Fibroblast of skin of right biceps (primary cell): ENCODE results near the gene CFAP61.
"Not testable (repeated sequence)": the region's sequence is repeated elsewhere in the genome, so short reads cannot be mapped to it uniquely, and the experiment has no call there.

ENCODE experiments used
- DNase-seq: peaks from one replicate; pipeline ENCODE4 v3.0.0-alpha.2; 2013

CFAP61 gene, protein sequence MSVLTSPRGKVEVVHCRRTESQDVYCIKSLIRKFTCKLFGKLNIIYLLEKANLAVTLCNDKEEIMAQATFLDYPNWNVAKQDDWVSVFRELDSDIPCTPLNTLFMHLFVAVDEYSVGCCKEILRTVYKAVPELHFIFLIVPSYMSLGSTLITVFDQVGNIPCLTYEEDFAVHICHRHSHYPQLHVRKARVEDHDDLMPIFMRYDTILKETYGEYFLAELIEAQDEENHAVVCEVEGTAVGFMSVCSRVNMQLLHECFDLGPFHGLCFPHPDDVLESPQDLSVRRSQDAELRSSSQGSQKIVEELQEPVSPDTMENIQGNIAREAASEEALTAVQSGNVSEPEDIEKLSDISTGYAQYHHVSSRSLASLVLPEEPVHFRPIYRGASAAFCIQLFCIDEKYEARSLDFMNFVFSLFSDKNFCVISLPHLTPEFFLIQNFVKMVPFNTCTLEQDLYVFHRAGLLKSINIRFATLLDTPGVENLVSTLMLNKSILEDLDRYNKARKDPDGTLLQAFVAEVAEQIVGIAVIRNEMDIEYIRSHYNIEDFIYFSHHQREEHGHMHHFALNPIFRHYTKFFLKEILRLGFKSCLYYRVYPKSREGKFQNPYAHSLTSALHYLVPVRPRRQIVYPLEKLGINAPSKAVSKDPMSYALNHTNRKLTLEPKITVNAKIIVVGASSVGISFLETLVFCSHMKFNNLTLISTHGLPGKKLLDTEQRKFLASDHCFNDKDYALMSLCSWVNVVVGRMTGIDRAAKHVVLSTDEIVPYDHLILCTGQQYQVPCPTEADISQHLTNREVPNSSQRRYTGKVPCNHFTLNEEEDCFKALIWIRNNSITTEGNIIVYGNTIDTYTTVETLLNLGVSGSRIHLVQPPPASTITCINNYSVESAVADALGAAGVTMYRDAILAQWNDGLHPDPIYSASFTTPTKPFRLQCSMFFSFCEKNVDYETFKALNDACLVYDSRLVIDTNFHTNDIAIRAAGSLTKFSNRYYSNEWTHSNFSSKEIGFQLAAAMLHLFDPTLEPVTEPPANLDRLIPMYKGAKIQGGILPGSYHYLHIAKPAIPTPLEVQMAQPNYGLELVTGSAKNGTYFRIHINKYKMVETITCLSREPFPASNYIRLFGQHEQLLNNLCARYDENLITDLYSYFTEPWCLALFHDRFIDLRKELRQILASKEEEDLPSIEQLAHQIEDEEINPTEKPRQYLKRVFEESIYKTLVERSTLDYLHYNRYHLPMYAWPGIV

GRCh38 chr20:20052074-20052970 is at the start of gene CFAP61, which contains the start of gene CRNKL1:
CFAP61 (plus strand) TSS chr20:20052532; CDS start chr20:20056654, 4,122 bp downstream.
CRNKL1 (minus strand) TSS chr20:20052466; CDS start chr20:20052342, 124 bp downstream.
- peak; percentile 94 for DNase-seq

DNA sequence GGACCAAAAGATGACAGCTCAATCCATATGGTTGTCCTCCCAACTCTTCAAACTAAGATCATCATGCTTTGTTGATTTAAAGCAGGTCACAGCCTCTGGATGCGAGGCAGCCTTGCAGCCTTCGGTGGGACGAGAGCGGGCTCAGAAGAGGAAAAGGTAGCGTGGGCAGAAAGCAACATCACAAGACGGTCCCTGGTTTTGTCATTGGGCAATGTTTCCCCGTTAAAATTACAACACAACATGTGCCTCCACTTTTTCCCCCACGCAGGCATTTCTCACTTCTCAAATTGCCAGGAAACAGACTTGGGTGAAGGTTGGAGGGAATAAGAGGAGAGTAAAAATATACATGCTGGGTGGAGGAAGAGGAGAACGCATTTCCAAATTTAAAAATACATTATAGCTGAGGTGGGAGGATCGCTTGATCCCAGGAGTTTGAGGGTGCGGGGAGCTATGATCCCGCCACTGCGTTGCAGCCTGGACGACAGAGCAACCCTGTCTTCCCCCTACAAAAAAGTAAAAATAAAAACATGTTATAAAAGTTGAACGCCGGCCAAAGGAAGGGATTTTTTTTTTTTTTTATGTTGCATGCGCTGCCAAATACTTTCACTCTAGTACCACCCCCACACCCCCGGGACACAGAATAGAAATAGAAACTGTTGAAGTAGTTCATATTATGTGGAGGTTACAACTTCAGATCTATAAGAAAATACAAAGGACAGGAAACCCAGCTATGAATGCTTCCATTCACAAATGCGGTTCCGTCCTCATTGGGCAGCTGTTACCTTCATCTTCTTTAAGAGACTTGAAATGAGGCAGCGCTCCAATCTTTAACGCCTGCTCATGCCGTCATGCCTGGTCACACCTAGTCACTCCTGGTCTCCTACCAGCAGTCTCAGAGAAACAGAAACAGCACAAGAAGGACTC is 49.0 kb upstream of the CFAP61 start:
- DNase-seq = peak; percentile 32

DNA sequence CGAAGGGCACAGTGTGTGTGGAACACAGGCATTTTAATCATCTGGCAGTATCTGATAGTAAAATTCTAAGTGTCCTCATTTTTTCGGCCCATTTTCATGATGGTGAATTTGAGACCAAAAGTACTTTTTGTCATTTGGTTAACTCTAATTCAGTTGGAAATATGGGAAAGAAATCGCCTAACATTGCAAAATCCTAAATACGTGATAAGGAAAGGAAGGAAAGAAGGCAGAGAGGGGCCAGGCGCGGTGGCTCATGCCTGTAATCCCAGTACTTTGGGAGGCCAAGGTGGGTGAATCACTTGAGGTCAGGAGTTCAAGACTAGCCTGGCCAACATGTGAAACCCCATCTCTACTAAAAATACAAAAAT is 48.4 kb upstream of the CFAP61 start:
- not testable (repeated sequence) for DNase-seq

- no peak for DNase-seq
Observed at GRCh38 chr20:20005342-20005741, 47.0 kb upstream of the CFAP61 start.

DNA sequence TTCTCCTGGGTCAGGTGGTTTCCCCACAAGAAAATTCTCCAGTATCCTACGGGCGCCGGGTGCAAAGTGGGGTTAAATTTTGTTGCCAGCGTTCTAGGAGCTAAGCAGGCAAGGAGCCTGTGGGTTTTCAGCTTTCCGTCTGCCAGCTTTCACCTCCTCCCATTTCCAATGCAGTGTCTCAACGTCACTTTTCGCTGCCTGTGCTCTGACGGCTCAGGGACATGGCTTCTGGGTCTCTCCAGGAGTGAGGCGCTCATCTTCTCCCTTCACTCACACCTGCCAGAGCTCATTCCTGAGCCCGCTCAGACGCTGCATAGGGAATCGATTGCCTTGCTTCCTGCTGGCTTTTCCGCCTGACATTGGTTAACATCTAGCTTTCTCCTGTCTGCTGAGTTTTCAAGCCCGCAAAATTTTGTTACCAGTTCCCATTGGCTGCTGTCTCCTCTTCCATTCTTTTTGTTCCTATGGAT is 42.5 kb upstream of the CFAP61 start:
- DNase-seq = no peak

- DNase-seq = peak; percentile 52
Observed at GRCh38 chr20:20010639-20011500, 41.5 kb upstream of the CFAP61 start.

- DNase-seq = no peak
Observed at GRCh38 chr20:20012541-20012940, 39.8 kb upstream of the CFAP61 start.

DNA sequence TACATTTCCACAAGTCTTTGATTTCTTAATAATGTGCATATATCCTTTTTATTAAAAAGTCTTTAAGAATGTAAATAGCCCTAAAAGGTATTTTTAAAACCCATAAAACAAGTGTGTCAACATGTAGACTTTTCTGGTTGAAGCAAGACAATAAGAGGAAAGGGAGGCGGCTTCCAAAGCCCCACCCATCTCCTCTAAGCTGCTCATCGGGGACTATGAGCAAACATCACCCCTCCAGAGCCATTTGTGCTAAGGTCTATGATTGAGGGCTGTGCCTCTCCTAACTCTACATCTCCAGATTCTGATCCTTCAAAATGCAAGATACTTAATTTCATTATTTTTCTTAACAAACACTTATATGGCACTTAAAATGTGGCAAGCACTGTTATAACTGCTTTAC is 37.7 kb upstream of the CFAP61 start:
- no peak for DNase-seq

DNA sequence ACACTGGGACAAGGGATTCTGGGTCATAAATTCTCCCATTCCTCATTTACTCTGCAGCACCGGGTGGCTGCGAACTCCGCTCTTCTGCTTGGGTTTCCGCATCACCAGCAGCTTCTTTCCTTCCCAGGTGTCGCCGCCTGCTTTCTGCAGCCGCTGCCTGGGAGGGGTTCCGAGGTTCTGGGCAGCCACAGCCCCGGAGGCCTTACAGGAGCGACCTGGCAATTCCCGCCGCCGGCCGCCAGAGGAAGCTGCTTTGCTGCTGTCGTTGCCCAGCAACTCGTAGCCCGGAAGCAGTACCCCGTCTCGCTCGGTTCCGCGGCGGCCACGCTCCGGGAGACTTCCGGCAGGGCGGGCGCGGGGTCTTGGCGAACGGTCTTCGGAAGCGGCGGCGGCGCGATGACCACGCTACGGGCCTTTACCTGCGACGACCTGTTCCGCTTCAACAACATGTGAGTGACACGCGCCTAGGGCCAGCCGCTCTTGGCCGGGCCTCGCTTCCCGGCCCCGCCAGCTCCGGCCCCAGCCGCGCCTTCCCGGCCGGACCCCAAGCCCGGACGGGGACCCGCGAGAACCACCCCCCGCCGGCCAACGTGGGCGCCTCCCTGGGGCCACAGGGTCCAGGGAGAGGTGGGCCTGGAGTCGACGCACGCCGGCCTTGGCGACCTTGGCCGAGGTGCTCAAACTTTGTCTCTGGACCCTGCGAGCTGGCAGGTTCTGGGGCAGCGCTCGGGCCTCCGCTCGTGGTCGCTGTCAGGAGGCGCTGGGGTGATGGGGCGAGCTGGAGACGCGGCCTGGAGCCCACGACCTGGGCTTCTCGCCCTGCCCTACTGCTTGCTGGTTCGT is 35.1 kb upstream of the CFAP61 start, which contains the start of gene NAA20:
TSS of gene NAA20 (plus strand) at position 362 of the 843 bp plus-strand sequence. CDS start at position 397, 35 bp downstream.
- DNase-seq = peak; percentile 91

DNA sequence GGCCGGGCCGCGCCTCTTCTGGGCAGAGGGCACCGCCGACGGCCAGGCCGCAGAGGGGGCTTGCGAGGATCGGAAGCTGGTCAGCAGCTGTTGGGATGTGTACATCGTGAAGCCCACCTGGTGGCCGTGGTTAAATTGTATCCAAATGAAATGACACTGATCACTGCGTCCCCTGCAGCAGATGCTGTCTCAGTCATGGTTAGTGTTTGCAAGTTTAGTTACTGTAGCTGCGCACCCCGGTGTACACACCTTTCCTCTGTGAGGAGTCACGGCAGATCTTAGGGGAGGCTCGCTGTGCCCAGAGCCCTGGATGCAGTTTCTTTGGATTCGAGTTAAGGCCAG is 34.5 kb upstream of the CFAP61 start:
- no peak for DNase-seq

- DNase-seq = no peak
Observed at GRCh38 chr20:20018366-20018765, 34.0 kb upstream of the CFAP61 start.

- no peak for DNase-seq
Observed at GRCh38 chr20:20019123-20019522, 33.2 kb upstream of the CFAP61 start.

GRCh38 chr20:20020908-20021307 is 31.4 kb upstream of the CFAP61 start:
- no peak for DNase-seq

DNA sequence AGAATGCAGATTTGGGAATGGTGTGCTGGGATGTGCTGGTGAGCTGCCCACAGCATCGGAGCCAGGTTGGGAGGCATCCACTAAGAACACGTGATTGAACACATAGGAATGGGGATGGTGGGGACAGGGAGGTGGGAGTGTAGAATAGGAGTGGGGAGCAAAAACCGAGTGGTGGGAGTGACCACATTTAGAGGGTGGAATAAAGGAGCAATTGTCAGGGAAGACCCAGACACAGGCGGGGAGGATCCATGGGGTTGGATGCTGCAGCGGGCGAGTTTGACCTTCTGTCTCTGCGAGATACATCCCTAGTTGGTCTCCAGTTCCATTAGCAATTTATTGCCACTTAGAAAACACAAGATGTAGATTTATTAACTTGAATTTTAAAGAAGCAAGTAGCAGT is 30.5 kb upstream of the CFAP61 start:
- no peak for DNase-seq

DNA sequence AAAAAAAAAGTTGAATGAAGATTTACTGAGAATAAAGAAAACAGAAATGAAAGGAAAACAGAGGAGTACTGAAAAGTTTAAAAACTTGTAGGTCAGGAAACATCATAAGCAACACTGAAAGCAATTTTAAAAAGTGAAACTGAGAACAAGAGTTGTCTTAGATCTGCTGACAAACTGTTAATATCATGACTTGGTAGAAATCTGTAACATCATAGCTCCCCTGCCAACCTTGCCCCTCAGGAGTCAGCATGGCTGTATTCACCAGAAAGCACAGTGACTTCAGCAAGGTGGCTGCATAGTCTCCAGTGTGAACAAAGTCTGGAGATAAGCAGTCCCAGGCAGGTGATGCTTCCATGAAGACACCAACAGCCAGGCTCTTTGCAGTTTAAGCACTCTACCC is 29.8 kb upstream of the CFAP61 start:
- DNase-seq = no peak

GRCh38 chr20:20023395-20023794 is 28.9 kb upstream of the CFAP61 start:
- no peak for DNase-seq

DNA sequence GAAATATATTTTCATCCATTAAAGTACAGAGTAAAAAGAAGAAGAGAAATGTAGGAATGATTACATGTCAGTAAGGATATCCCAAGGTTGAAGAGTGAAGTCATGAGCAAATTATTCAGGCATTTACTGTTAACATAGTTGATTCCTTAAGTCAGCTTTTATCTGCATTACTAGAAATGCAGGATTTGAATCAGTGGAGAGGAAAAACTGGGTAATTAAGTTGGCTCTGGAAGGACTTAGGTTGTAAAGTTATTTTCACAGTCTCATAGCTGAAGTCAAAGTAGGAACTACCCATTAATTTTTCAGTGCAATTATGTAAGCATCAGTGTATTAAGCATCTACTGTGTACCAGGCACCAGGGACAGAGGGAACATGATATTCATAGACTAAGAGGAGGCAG is 27.4 kb upstream of the CFAP61 start:
- peak; percentile 44 for DNase-seq

GRCh38 chr20:20027284-20027683 is 25.0 kb upstream of the CFAP61 start:
- no peak for DNase-seq

GRCh38 chr20:20031790-20032189 is 20.5 kb upstream of the CFAP61 start:
- DNase-seq = no peak
